Measurements from ENCODE around the gene ASTN2. TPM values are rescaled to one million over a fixed set of nuclear protein-coding genes. Genes with fewer than 3 reads are reported as not detected.

Gene ASTN2
- total and polyA plus RNA-seq, 2 experiments from 2014 or later: 7.0 to 24.6 TPM

DNA sequence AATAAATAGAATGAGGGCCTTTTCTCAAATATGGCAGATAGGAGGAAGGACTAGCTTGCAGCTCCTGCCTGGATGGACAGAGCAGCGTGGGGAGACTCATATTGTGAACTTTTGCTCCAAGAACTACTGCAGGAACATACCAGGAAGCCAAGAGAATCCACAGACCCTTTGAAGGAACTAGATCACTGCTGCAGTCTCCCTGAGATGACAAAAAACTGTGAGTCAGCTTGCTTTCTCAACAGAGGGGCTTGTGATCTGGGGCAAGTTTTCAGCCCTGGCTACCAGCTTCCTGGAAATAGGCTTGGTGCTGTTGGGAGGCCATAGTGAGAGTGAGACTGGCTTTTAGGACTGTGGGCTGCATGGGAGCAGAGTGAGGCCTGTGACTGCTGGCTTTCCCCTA is 898.4 kb downstream of the ASTN2 start (continued):
- TF ChIP-seq CREB1 (CRISPR knock-in tag; IDR thresholded peaks at IDR 0.05; ENCODE audit: low read depth) (no peak), EZH2 (IDR thresholded peaks at IDR 0.05; ENCODE audit: low read depth, unreplicated experiment) (no peak), NANOG (IDR thresholded peaks at IDR 0.05; ENCODE audit: borderline replicate concordance) (no peak), ZNF331 (CRISPR knock-in tag; IDR thresholded peaks at IDR 0.05; ENCODE audit: low read depth) (no peak)

GRCh38 chr9:116515541-116515940 is 899.3 kb downstream of the ASTN2 start:
- no peaks in the 10 kb centered on the region for H3K4me1 Mint-ChIP-seq
- no peaks in the 10 kb centered on the region for H3K9me2 ChIP-seq (ENCODE audit: insufficient read depth)
- no peaks in the 10 kb centered on the region for H3K79me2 ChIP-seq (replicated peaks; ENCODE audit: insufficient read depth)
- no peak overlapping the region for H3K27ac ChIP-seq (ENCODE audit: low read depth)
- no peaks in the 10 kb centered on the region; the same call in 1 of the 2 replicates for H3K36me3 ChIP-seq (ENCODE audit: insufficient read depth)
- no peak for ATAC-seq
- peaks cover 16% of the 10 kb centered on the region; the same call in 2 of the 3 replicates for H3K36me3 Mint-ChIP-seq (ENCODE audit: low read depth)
- peaks cover 43% of the 10 kb centered on the region for H3K9me3 Mint-ChIP-seq
- no peaks in the 10 kb centered on the region for H4K20me1 ChIP-seq (replicated peaks; ENCODE audit: insufficient read depth)
- no peak overlapping the region for H3K4me3 ChIP-seq
- H3F3A ChIP-seq (replicated peaks; ENCODE audit: low read depth): no peaks in the 10 kb centered on the region
- peaks cover 2% of the 10 kb centered on the region for H3K27me3 Mint-ChIP-seq (ENCODE audit: insufficient read depth, low read depth, poor library complexity)
- no peak for DNase-seq (ENCODE audit: low spot score)
- H3K27ac Mint-ChIP-seq: no peak overlapping the region
- H3K4me1 ChIP-seq (ENCODE audit: insufficient read depth): no peaks in the 10 kb centered on the region
- no peak overlapping the region for H3K4me2 ChIP-seq
- no peaks in the 10 kb centered on the region for H3K27me3 ChIP-seq (ENCODE audit: insufficient read depth)
- no peak overlapping the region for H3K4me3 Mint-ChIP-seq
- no peak overlapping the region for H2AFZ ChIP-seq
- TF ChIP-seq EZH2phosphoT487 (IDR thresholded peaks at IDR 0.05; ENCODE audit: unreplicated experiment): no peak
- TF ChIP-seq, protein P1, sequence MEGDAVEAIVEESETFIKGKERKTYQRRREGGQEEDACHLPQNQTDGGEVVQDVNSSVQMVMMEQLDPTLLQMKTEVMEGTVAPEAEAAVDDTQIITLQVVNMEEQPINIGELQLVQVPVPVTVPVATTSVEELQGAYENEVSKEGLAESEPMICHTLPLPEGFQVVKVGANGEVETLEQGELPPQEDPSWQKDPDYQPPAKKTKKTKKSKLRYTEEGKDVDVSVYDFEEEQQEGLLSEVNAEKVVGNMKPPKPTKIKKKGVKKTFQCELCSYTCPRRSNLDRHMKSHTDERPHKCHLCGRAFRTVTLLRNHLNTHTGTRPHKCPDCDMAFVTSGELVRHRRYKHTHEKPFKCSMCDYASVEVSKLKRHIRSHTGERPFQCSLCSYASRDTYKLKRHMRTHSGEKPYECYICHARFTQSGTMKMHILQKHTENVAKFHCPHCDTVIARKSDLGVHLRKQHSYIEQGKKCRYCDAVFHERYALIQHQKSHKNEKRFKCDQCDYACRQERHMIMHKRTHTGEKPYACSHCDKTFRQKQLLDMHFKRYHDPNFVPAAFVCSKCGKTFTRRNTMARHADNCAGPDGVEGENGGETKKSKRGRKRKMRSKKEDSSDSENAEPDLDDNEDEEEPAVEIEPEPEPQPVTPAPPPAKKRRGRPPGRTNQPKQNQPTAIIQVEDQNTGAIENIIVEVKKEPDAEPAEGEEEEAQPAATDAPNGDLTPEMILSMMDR (conservative IDR thresholded peaks at IDR 0.05; ENCODE audit: low read depth in 2 of 2): no peak
- TF ChIP-seq ETS1 (IDR thresholded peaks at IDR 0.05): no peak
- no peak for TF ChIP-seq JUNB (IDR thresholded peaks at IDR 0.05; ENCODE audit: unreplicated experiment)
- TF ChIP-seq ZNF114 (CRISPR knock-in tag; IDR thresholded peaks at IDR 0.05): no peak
- TF ChIP-seq CREB1 (CRISPR knock-in tag; IDR thresholded peaks at IDR 0.05; ENCODE audit: low read depth): no peak
- TF ChIP-seq ZNF331 (CRISPR knock-in tag; IDR thresholded peaks at IDR 0.05; ENCODE audit: low read depth): no peak
- TF ChIP-seq POLR2AphosphoS5 (IDR thresholded peaks at IDR 0.05; ENCODE audit: low read depth): no peak

DNA sequence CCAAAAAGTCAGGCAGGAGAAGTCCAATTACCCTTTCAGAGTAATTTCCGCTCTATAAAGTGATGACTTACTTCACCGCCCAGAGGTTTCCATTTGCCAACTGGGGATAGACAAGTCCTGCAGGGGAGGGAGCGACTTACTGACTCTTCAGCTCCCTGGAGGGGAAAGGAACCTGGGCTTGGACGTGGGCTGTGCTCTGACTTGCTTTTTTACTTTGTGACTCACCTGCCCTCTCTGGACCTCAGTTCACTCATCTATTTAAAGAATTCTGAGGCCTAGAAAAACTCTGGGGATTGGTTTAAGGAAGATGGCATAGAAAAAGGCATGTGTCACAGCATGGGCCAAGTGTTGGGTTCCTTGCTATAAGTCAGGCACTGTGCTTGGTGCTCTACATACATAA is 908.2 kb downstream of the ASTN2 start:
- Histone ChIP-seq H3K27me3 (ENCODE audit: insufficient read depth) (no peaks in the 10 kb centered on the region), H2AFZ (no peak overlapping the region), H3K27ac (ENCODE audit: low read depth) (no peak overlapping the region), H3K9me2 (ENCODE audit: insufficient read depth) (peaks cover 3% of the 10 kb centered on the region; the same call in 1 of the 2 replicates), H3K4me2 (no peak overlapping the region), H3K4me3 (no peak overlapping the region), H3K79me2 (replicated peaks; ENCODE audit: insufficient read depth) (no peaks in the 10 kb centered on the region), H3K4me1 (ENCODE audit: insufficient read depth) (no peaks in the 10 kb centered on the region), H3K36me3 (ENCODE audit: insufficient read depth) (no peaks in the 10 kb centered on the region), H4K20me1 (replicated peaks; ENCODE audit: insufficient read depth) (no peaks in the 10 kb centered on the region), H3F3A (replicated peaks; ENCODE audit: low read depth) (no peaks in the 10 kb centered on the region)
- Mint-ChIP-seq H3K27ac (no peak overlapping the region), H3K4me1 (no peaks in the 10 kb centered on the region), H3K9me3 (peaks cover 6% of the 10 kb centered on the region; the same call in 2 of the 3 replicates), H3K36me3 (ENCODE audit: low read depth) (0 out of 3 replicates have a peak, but pooled peaks cover 5% of the 10 kb centered on the region), H3K4me3 (no peak overlapping the region), H3K27me3 (ENCODE audit: insufficient read depth, low read depth, poor library complexity) (peaks cover 2% of the 10 kb centered on the region)
- ATAC-seq (no peak), DNase-seq (ENCODE audit: low spot score) (no peak)
- TF ChIP-seq CREB1 (CRISPR knock-in tag; IDR thresholded peaks at IDR 0.05; ENCODE audit: low read depth) (no peak), NANOG (IDR thresholded peaks at IDR 0.05; ENCODE audit: borderline replicate concordance) (no peak), ETS1 (IDR thresholded peaks at IDR 0.05) (no peak), EZH2 (IDR thresholded peaks at IDR 0.05; ENCODE audit: low read depth, unreplicated experiment) (no peak)

Measured in GM23338 (cell line).